ENCODE measurements around the gene TMEM125. TPM values are rescaled to one million over a fixed set of nuclear protein-coding genes. Genes with fewer than 3 reads are reported as not detected.

The TMEM125 gene
- total RNA-seq, 1 experiment from 2014 or later = 24.4 TPM

DNA sequence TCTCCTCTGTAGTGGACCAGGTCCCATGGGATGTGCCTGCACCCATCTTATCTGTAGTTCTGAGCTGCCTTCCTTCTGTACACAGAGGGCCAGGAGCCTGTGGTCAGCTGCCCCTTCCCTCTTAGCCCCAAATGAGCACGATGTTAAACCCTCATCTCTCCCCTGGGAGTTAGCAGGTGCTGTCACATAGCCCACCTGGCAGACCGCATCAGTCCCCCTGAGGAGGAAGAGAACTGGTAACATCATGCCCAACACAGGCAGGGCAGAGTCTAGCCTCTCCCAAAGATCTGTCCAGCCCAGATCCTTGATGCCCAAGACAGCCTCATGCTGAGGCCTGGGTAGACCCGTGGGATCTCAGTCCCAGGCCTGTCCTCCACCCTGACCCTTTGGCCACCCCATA, 35.7 kb downstream of the TMEM125 start:
- Mint-ChIP-seq H3K27ac (ENCODE audit: unreplicated experiment) (no peak overlapping the region), H3K27me3 (ENCODE audit: unreplicated experiment) (peaks cover 68% of the 10 kb centered on the region), H3K4me1 (ENCODE audit: low read depth, unreplicated experiment) (no peaks in the 10 kb centered on the region), H3K36me3 (ENCODE audit: insufficient read depth, unreplicated experiment) (no peaks in the 10 kb centered on the region), H3K4me3 (ENCODE audit: low read depth, unreplicated experiment) (no peak overlapping the region), H3K9me3 (ENCODE audit: low read depth, unreplicated experiment) (no peaks in the 10 kb centered on the region)
- no TSS peak for BruUV-seq (replicated peaks)
- no peak for DNase-seq
- CTCF ChIA-PET = no interaction called here
- TF ChIP-seq, protein P1, sequence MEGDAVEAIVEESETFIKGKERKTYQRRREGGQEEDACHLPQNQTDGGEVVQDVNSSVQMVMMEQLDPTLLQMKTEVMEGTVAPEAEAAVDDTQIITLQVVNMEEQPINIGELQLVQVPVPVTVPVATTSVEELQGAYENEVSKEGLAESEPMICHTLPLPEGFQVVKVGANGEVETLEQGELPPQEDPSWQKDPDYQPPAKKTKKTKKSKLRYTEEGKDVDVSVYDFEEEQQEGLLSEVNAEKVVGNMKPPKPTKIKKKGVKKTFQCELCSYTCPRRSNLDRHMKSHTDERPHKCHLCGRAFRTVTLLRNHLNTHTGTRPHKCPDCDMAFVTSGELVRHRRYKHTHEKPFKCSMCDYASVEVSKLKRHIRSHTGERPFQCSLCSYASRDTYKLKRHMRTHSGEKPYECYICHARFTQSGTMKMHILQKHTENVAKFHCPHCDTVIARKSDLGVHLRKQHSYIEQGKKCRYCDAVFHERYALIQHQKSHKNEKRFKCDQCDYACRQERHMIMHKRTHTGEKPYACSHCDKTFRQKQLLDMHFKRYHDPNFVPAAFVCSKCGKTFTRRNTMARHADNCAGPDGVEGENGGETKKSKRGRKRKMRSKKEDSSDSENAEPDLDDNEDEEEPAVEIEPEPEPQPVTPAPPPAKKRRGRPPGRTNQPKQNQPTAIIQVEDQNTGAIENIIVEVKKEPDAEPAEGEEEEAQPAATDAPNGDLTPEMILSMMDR (IDR thresholded peaks at IDR 0.05; ENCODE audit: unreplicated experiment) = no peak
- intact Hi-C loops (cut with micrococcal nuclease; ENCODE audit: unreplicated experiment) = no loop called here

- Mint-ChIP-seq H3K9me3 (ENCODE audit: low read depth, unreplicated experiment) (no peaks in the 10 kb centered on the region), H3K27me3 (ENCODE audit: unreplicated experiment) (peaks cover 72% of the 10 kb centered on the region), H3K4me1 (ENCODE audit: low read depth, unreplicated experiment) (no peaks in the 10 kb centered on the region), H3K27ac (ENCODE audit: unreplicated experiment) (no peak overlapping the region), H3K4me3 (ENCODE audit: low read depth, unreplicated experiment) (no peak overlapping the region), H3K36me3 (ENCODE audit: insufficient read depth, unreplicated experiment) (no peaks in the 10 kb centered on the region)
- intact Hi-C loops (cut with micrococcal nuclease; ENCODE audit: unreplicated experiment) = no loop called here
- TF ChIP-seq, protein P1 (IDR thresholded peaks at IDR 0.05; ENCODE audit: unreplicated experiment) = no peak
- CTCF ChIA-PET = no interaction called here
- no TSS peak for BruUV-seq (replicated peaks)
- DNase-seq = no peak
Measured at GRCh38 chr1:43305926-43306687, 36.3 kb downstream of the TMEM125 start.

GRCh38 chr1:43306688-43307457, 37.1 kb downstream of the TMEM125 start:
- no peaks in the 10 kb centered on the region for H3K4me1 Mint-ChIP-seq (ENCODE audit: low read depth, unreplicated experiment)
- H3K27ac Mint-ChIP-seq (ENCODE audit: unreplicated experiment) = no peak overlapping the region
- TF ChIP-seq, protein P1 (IDR thresholded peaks at IDR 0.05; ENCODE audit: unreplicated experiment) = no peak
- CTCF ChIA-PET = no interaction called here
- no peak for DNase-seq
- H3K4me3 Mint-ChIP-seq (ENCODE audit: low read depth, unreplicated experiment) = no peak overlapping the region
- H3K27me3 Mint-ChIP-seq (ENCODE audit: unreplicated experiment) = peaks cover 69% of the 10 kb centered on the region
- intact Hi-C loops (cut with micrococcal nuclease; ENCODE audit: unreplicated experiment) = no loop called here
- H3K9me3 Mint-ChIP-seq (ENCODE audit: low read depth, unreplicated experiment) = no peaks in the 10 kb centered on the region
- H3K36me3 Mint-ChIP-seq (ENCODE audit: insufficient read depth, unreplicated experiment) = no peaks in the 10 kb centered on the region
- no TSS peak for BruUV-seq (replicated peaks)

GRCh38 chr1:43307458-43308158, 37.8 kb downstream of the TMEM125 start:
- no peak for DNase-seq

More at GRCh38 chr1:43307458-43308158, 37.8 kb downstream of the TMEM125 start:
- peaks cover 4% of the 10 kb centered on the region for H3K36me3 Mint-ChIP-seq (ENCODE audit: insufficient read depth, unreplicated experiment)
- intact Hi-C loops (cut with micrococcal nuclease; ENCODE audit: unreplicated experiment) = no loop called here
- CTCF ChIA-PET = no interaction called here
- no TSS peak for BruUV-seq (replicated peaks)
- no peaks in the 10 kb centered on the region for H3K4me1 Mint-ChIP-seq (ENCODE audit: low read depth, unreplicated experiment)
- no peaks in the 10 kb centered on the region for H3K9me3 Mint-ChIP-seq (ENCODE audit: low read depth, unreplicated experiment)
- TF ChIP-seq, protein P1 (IDR thresholded peaks at IDR 0.05; ENCODE audit: unreplicated experiment) = no peak
- H3K27ac Mint-ChIP-seq (ENCODE audit: unreplicated experiment) = no peak overlapping the region
- peaks cover 61% of the 10 kb centered on the region for H3K27me3 Mint-ChIP-seq (ENCODE audit: unreplicated experiment)
- H3K4me3 Mint-ChIP-seq (ENCODE audit: low read depth, unreplicated experiment) = no peak overlapping the region

Measured in Calu3 (cell line).